ENCODE results near the gene TMEM229A. TPM values are rescaled to one million over a fixed set of nuclear protein-coding genes. Genes with fewer than 3 reads are reported as not detected.

The TMEM229A gene
- total and polyA plus RNA-seq, 9 of the 15 experiments (the other 6 are each of a cell fraction or from before 2014, with no cell fraction given), result not detected

- FAIRE-seq (no peak), DNase-seq (ENCODE audit: extremely low read depth in 1 of 4, low spot score in 3 of 4) (no peak), ATAC-seq (no peak)
- H3K4me3 ChIP-seq, result no peak overlapping the region
- no peak overlapping the region for H3K9ac ChIP-seq (ENCODE audit: insufficient read depth in 1 of 2, low read depth in 2 of 2, low read length in 2 of 2)
- intact Hi-C loops (cut with micrococcal nuclease), result no loop called here
- ChIA-PET CTCF (ENCODE audit: low intra/inter-chr PET ratio) (no interaction called here), POLR2A (no interaction called here)
- no peak overlapping the region for H3K27ac ChIP-seq (ENCODE audit: extremely low read depth, low read depth, low read length)
- no peaks in the 10 kb centered on the region for H4K20me1 ChIP-seq (replicated peaks; ENCODE audit: control insufficient read depth, insufficient read depth, low read length)
- in situ Hi-C loops (cut with MboI), result no loop called here
- TF ChIP-seq PRPF4 (IDR thresholded peaks at IDR 0.05; ENCODE audit: insufficient read depth, low read depth, low read length, poor library complexity, severe bottlenecking) (no peak), ZNF175 (CRISPR knock-in tag; IDR thresholded peaks at IDR 0.05; ENCODE audit: low read depth) (0 out of 2 replicates have a peak, but pooled peaks have one; percentile 24), ZNF589 (CRISPR knock-in tag; IDR thresholded peaks at IDR 0.05; ENCODE audit: low read depth) (0 out of 2 replicates have a peak, but pooled peaks have one; percentile 45)
- H3K79me2 ChIP-seq (ENCODE audit: control insufficient read depth, insufficient read depth, low read length), result no peaks in the 10 kb centered on the region
- H3K9me3 ChIP-seq (replicated peaks; ENCODE audit: control insufficient read depth, insufficient read depth, low read depth, low read length), result no peaks in the 10 kb centered on the region
- no peaks in the 10 kb centered on the region for H3K9me1 ChIP-seq (ENCODE audit: control insufficient read depth, insufficient read depth, low read length)
- no TSS peak for BruUV-seq (replicated peaks)
- no peak overlapping the region for H3K4me2 ChIP-seq (ENCODE audit: insufficient read depth, low read length)
- H3K4me1 ChIP-seq (replicated peaks in 1 of 2; ENCODE audit: control insufficient read depth in 2 of 2, insufficient read depth in 2 of 2, low read length in 2 of 2), result no peaks in the 10 kb centered on the region; a peak in 1 of 5 replicates
- H3K36me3 ChIP-seq (ENCODE audit: control insufficient read depth, insufficient read depth, low read length), result no peaks in the 10 kb centered on the region
- H3K27me3 ChIP-seq (ENCODE audit: control insufficient read depth in 2 of 2, insufficient read depth in 2 of 2, low read length in 2 of 2), result no peaks in the 10 kb centered on the region
- no peak overlapping the region for H2AFZ ChIP-seq (ENCODE audit: low read depth, low read length)
These were observed 38.4 kb downstream of the TMEM229A start for GRCh38 chr7:123994449-123994848.

- FAIRE-seq (no peak), ATAC-seq (no peak), DNase-seq (ENCODE audit: extremely low read depth in 1 of 4, low spot score in 3 of 4) (no peak)
- 9% methylated on average over 2 of the region's 2 CpGs for WGBS (ENCODE audit: insufficient coverage, low coverage, missing lambda C conversion rate)
- Histone ChIP-seq H3K36me3 (ENCODE audit: control insufficient read depth, insufficient read depth, low read length) (no peaks in the 10 kb centered on the region), H3K4me1 (replicated peaks in 1 of 2; ENCODE audit: control insufficient read depth in 2 of 2, insufficient read depth in 2 of 2, low read length in 2 of 2) (no peaks in the 10 kb centered on the region; a peak in 1 of 5 replicates), H2AFZ (ENCODE audit: low read depth, low read length) (no peak overlapping the region), H3K9me3 (replicated peaks; ENCODE audit: control insufficient read depth, insufficient read depth, low read depth, low read length) (no peaks in the 10 kb centered on the region), H3K9ac (ENCODE audit: insufficient read depth in 1 of 2, low read depth in 2 of 2, low read length in 2 of 2) (no peak overlapping the region), H3K9me1 (ENCODE audit: control insufficient read depth, insufficient read depth, low read length) (no peaks in the 10 kb centered on the region), H3K4me2 (ENCODE audit: insufficient read depth, low read length) (no peak overlapping the region), H3K4me3 (no peak overlapping the region), H3K27me3 (ENCODE audit: control insufficient read depth in 2 of 2, insufficient read depth in 2 of 2, low read length in 2 of 2) (no peaks in the 10 kb centered on the region), H3K79me2 (ENCODE audit: control insufficient read depth, insufficient read depth, low read length) (no peaks in the 10 kb centered on the region), H4K20me1 (replicated peaks; ENCODE audit: control insufficient read depth, insufficient read depth, low read length) (no peaks in the 10 kb centered on the region), H3K27ac (ENCODE audit: extremely low read depth, low read depth, low read length) (no peak overlapping the region)
- intact Hi-C loops (cut with micrococcal nuclease), result no loop called here
- BruUV-seq (replicated peaks), result no TSS peak
- TF ChIP-seq CTCF (IDR thresholded peaks at IDR 0.05 in 2 of 3, conservative IDR thresholded peaks at IDR 0.05 in 1 of 3; ENCODE audit: insufficient read depth in 2 of 3, low read depth in 1 of 3, low read length in 3 of 3), result no peak
- no peak for TF ChIP-seq CTBP1 (IDR thresholded peaks at IDR 0.05; ENCODE audit: borderline replicate concordance)
- TF ChIP-seq SAFB (IDR thresholded peaks at IDR 0.05; ENCODE audit: borderline replicate concordance, low read depth, low read length), result no peak
- no peak for TF ChIP-seq ZNF282 (CRISPR knock-in tag; IDR thresholded peaks at IDR 0.05)
- no peak for TF ChIP-seq MCM7 (IDR thresholded peaks at IDR 0.05)
- TF ChIP-seq ZNF740 (CRISPR knock-in tag; IDR thresholded peaks at IDR 0.05), result no peak
- TF ChIP-seq ZNF740 (tag; IDR thresholded peaks at IDR 0.05), result no peak
- no peak for TF ChIP-seq ZBTB33 (CRISPR knock-in tag; IDR thresholded peaks at IDR 0.05)
- no peak for TF ChIP-seq BACH1 (tag; IDR thresholded peaks at IDR 0.05)
- TF ChIP-seq ZNF324 (CRISPR knock-in tag; IDR thresholded peaks at IDR 0.05), result no peak
- ChIA-PET POLR2A (no interaction called here), CTCF (ENCODE audit: low intra/inter-chr PET ratio) (no interaction called here)
- in situ Hi-C loops (cut with MboI), result no loop called here
These were observed 38.9 kb downstream of the TMEM229A start for GRCh38 chr7:123993996-123994395.
